LoVo (cell line): ENCODE data around the gene TENM4.
"Not testable (repeated sequence)": the region's sequence is repeated elsewhere in the genome, so short reads cannot be mapped to it uniquely, and the experiment has no call there.

Experiments used
- DNase-seq: peaks from one replicate; pipeline ENCODE4 v3.0.0-alpha.2; 2016; ENCODE audit warnings: low spot score

Gene TENM4

DNA sequence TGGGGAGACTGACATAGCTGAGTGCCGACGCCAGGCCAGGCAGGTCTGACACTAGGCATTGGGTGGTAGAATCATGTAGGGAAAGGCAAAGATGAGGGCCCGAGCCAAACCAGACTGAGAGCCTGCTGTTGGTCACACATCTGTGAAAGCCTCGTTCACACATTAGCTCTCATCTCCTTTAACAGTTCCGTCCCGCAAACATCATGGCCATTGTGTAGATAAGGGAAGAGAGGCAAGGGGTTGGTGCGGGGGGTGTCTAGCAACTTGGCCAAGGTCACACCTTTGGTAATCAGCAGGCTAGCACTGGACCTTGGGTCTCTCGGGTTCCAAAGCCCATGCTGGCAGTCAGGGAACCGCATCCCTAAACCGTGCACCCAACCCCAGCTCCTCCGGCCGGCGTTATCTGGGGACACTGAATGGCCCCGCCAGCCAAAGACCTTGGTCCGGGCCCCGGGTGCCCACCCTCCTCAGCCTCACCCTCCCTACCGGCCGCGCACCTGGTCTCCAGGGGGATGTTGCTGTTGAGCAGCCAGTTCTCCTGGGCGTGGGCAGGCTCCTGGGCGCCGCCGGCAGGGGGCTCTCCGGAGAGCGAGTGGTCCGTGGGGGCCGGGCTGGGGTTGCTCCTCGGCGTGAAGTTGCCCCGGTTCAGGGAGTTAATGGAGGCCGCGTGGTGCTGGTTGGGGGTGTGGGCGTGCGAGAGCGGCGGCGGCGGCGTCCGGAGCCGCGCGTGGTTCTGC, 537.9 kb downstream of the TENM4 start:
- no peak for DNase-seq

- DNase-seq = no peak
Observed at GRCh38 chr11:78901831-78902230, 539.0 kb downstream of the TENM4 start.

DNA sequence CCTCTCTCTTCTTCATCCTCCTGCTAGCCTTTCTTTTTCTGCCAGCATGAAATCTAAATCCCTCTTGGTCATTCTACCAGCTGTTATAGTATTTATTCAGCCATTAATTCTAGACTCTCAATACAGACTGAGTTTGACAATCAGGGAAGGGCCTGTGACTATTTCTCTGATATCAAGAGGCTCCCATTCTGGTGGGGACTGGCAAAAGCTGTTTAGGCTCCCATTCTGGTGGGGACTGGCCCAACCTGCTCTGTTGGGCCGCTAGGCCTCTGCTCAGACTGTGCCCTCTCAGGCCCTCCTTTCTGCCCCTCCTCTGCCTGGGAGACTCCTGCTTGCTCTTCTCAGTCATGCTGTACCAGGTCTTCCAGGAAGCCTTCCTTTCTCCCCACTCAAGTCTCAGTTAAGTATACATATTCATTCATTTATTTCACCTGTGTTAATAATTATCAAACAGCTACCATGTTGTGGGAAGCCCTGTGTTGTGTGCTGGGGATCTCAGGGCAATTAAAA, 542.5 kb downstream of the TENM4 start:
- no peak for DNase-seq

GRCh38 chr11:78893996-78894395, 546.8 kb downstream of the TENM4 start:
- DNase-seq = no peak

DNA sequence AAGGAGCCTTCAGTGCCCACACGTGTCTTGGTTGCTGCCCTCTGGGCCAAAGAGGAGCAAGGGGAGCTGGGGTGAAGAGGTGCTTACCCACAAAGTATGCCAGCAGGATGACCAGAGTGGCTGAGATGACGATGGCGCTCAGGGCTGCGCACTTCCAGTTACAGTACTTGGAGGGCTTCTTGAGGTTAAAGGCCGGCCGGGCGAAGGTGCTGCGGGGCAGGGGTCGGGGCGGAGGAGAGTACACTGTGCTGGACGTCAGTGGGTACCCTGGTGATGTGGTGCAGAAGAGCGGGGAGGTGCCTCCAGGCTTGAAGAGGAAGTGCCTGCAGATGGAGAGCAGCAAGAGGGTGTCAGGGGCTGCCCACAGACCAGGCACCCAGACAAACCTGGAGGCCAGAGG, 551.1 kb downstream of the TENM4 start:
- DNase-seq = no peak

DNA sequence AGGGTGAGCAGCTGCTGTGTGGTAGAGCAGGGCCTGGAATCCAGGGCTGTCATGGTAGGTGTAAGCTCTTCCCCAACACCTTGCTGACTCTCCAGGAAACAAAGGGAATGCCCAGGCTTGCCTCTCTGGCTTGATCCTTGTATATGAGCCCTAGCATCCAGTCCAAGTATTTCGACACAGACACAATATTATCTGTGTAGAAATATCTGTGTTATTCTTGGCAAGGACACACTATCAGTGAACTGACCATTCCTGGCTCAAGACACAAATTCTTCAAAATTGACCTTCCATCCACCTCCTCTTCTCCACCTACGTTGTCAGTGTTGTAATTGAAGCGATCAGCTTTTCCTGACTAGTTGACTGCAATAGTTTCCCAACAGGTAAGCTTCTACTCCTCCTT, 554.2 kb downstream of the TENM4 start:
- DNase-seq = no peak

- DNase-seq = no peak
Observed at GRCh38 chr11:78884761-78885160, 556.1 kb downstream of the TENM4 start.

DNA sequence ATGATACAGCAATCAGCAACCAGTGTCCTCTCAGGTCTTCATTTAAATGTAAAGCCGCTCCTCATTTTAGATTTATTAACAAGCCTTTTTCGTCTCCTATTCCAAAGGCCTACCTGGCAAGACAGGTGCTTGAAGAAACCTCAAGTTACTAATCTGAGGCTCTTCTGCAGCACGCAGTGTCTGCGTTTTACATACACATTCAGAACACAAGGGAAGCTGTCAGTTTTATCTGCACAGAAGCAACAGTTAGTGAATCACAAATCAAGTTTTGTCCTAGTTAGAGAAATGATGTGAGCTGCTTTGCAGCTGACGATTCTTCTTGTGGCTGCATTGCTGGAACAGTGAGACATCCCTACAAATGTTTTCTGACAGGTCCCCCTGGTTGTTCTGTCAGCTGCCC, 557.3 kb downstream of the TENM4 start:
- DNase-seq = no peak

DNA sequence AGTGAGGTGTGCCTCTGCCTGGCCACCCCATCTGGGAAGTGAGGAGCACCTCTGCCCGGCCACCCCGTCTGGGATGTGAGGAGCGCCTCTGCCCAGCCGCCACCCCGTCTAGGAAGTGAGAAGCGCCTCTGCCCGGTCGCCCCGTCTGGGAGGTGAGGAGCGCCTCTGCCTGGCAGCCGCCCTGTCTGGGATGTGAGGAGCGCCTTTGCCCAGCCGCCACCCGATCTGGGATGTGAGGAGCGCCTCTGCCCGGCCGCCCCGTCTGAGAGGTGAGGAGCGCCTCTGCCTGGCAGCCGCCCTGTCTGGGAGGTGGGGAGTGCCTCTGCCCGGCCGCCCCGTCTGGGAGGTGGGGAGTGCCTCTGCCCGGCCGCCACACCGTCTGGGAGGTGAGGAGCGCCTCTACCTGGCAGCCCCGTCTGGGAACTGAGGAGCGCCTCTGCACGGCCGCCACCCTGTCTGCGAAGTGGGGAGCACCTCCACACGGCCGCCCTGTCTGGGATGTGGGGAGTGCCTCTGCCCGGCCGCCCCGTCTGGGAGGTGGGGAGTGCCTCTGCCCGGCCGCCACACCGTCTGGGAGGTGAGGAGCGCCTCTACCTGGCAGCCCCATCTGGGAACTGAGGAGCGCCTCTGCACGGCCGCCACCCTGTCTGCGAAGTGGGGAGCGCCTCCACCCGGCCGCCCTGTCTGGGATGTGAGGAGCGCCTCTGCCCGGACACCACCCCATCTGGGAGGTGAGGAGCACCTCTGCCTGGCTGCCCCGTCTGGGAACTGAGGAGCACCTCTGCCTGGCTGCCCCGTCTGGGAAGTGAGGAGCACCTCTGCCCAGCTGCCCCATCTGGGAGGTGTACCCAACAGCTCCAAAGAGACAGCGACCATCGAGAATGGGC, 561.5 kb downstream of the TENM4 start:
- DNase-seq = not testable (repeated sequence)

DNA sequence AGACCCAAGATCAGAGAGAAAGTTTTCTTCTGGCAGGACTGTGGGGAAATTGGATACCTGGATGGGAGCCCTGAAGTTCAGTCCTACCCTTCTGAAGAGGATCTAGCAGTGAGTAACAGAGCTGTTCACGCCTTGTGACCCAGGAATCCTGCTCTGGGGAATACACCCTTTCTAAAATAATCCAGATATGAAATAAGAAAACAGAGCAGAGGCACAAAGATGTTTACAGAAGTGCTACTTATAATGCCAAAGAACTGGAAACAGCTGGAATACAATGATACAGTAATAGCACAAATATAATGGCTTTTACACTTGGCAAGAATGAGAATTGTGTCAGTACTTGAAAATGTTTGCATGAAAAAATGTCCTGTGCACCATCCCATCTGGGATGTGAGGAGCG, 562.2 kb downstream of the TENM4 start:
- DNase-seq = no peak

DNA sequence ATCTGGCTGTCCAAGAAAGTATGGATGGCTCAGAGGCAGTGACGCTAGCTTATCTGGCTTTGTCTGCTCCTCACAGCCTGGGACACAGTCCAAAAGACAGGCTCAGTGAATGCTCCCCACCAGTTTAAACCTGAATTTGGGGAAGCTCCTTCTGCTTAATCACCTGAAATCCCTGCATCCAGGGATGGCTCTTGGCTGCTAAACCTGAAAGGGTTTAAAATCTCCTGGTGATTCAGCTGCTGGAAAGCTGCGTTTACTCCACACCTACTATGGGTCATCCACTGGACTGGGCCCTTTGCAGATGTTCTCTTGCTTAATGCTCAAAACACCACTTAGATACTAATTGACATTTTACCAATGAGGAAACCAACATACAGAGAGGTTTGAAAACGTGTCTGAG, 564.2 kb downstream of the TENM4 start:
- DNase-seq = no peak

DNA sequence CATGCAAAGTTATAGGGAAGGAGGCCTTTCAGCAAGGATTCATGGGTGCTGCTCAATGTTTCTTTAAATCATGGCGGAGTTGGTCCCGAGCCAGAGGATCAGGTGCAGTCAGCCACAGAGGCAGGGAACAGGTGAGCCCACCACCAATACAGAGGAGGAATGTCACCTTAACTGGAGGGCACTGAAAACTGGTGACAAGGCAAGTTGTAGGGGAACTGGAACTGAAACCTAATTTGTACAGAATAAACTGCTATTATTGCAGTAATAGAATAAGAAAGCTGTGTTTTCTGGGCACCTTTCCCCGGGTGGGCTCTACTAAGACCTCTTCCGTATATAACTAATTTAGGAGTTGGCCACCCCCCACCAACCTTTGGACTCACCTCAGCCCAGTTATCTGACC, 570.2 kb downstream of the TENM4 start:
- no peak for DNase-seq

- no peak for DNase-seq
Observed at GRCh38 chr11:78869293-78869692, 571.5 kb downstream of the TENM4 start.

- DNase-seq = no peak
Observed at GRCh38 chr11:78868563-78868962, 572.3 kb downstream of the TENM4 start.

GRCh38 chr11:78860720-78861422, 580.0 kb downstream of the TENM4 start:
- no peak for DNase-seq

DNA sequence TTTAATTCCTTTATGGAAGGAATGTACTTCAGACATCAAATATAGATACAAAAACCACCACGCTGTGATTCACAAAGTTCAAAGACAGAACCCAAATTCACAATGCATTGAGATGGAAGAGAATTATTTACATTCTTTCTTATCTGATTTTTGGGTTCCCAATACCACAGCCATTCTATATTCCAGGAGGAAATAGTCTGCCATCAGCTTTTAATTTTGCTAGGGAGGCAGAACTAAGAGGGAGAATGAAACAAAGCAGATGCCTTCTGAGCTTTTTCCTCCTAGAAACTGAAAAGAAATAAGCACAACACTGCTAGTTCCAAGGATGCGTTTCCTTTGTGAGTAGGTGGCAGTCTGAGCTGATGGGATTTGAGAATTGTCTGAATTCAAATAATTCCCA, 583.1 kb downstream of the TENM4 start:
- DNase-seq = no peak

- no peak for DNase-seq
Observed at GRCh38 chr11:78856211-78856610, 584.6 kb downstream of the TENM4 start.

- DNase-seq = no peak
Observed at GRCh38 chr11:78855116-78855515, 585.7 kb downstream of the TENM4 start.

- no peak for DNase-seq
Observed at GRCh38 chr11:78853521-78853920, 587.3 kb downstream of the TENM4 start.

DNA sequence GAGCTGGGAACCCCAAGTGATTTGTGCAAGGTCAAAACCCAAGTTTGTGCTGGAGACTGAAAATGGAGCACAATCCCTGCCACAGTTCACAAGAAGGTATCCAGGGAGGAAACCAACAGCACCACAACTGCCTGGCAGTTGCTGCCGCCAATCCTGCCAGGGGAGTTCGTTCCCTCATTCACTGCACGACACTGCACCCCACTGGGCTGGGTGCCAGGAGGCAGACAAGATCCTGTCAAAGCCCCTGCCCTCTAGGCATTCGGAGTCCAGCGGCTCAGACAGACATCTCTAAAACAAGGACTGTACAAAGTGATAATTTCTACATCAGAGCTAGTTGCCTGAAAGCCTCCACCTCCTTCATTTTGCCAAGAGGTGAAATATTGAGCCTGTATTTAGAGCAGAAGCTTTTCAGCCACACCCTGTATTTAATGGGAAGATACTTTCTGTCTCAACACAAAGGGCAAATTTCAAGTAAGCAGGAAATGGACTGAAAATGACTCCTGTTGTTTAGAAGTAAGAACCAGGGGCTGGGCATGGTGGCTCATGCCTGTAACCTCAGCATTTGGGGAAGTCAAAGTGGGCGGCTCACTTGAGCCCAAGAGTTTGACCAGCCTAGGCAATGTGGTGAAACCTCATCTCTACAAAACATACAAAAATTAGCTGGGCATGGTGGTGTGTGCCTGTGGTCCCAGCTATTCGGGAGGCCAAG, 588.8 kb downstream of the TENM4 start:
- no peak for DNase-seq

DNA sequence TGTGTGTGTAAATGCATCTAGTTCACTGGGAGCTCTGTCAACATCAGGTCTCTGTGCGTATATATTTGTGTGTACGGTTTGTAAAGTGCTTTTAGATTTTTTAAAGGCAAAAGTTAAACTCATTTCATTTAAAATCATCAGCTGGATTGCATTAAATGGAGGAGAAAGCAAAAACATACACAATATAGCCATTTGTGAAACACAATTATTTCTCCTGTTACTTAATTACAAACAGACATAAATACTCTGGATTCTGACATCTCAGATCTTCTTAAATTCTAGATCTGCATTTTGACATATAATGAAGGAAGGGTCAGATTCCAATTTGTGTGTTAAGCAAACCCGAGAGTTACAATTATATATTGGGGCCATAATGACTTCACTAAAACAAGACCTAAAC, 590.8 kb downstream of the TENM4 start:
- DNase-seq = no peak

GRCh38 chr11:78846269-78846668, 594.6 kb downstream of the TENM4 start:
- DNase-seq = no peak
